Measurements from ENCODE around the gene CBL.

DNA sequence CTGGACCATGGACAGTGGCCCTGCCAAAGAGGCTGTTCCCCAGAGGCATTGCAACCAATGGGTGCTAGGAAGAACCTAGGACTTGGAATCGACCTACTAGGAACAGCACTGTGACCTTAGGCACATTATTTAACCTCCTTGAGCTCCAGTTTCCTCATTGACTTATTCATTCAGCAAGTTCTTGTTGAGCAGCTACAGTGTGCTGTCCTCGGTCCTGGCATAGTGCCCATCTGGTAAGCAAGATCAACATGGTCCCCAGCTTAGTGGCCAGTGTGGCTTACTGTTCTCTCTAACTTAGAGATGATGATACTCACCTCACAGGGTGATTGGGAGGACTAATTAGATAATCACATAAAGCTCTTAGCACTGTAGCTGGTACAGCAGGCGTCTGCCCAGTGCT, 49.1 kb upstream of the CBL start:
- no peak for TF ChIP-seq POLR2A (IDR thresholded peaks at IDR 0.05)
- TF ChIP-seq, protein P1, sequence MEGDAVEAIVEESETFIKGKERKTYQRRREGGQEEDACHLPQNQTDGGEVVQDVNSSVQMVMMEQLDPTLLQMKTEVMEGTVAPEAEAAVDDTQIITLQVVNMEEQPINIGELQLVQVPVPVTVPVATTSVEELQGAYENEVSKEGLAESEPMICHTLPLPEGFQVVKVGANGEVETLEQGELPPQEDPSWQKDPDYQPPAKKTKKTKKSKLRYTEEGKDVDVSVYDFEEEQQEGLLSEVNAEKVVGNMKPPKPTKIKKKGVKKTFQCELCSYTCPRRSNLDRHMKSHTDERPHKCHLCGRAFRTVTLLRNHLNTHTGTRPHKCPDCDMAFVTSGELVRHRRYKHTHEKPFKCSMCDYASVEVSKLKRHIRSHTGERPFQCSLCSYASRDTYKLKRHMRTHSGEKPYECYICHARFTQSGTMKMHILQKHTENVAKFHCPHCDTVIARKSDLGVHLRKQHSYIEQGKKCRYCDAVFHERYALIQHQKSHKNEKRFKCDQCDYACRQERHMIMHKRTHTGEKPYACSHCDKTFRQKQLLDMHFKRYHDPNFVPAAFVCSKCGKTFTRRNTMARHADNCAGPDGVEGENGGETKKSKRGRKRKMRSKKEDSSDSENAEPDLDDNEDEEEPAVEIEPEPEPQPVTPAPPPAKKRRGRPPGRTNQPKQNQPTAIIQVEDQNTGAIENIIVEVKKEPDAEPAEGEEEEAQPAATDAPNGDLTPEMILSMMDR (IDR thresholded peaks at IDR 0.05), result no peak
